ENCODE data around the gene ZNF500. TPM values are rescaled to one million over a fixed set of nuclear protein-coding genes. Genes with fewer than 3 reads are reported as not detected.
A peak's percentile ranks its signal among the peaks of the same experiment; 100 is the strongest.

The ZNF500 gene
- total RNA-seq, 1 donor from 2014 or later = 5.8 TPM

- no peak for TF ChIP-seq CTCF (IDR thresholded peaks at IDR 0.05; ENCODE audit: insufficient read depth, low read length, severe bottlenecking)
- Histone ChIP-seq H3K36me3 (ENCODE audit: control insufficient read depth, insufficient read depth, low read length) (no peaks in the 10 kb centered on the region), H3K27me3 (ENCODE audit: control insufficient read depth, insufficient read depth, low read length) (no peaks in the 10 kb centered on the region), H3K4me3 (ENCODE audit: low read depth, low read length) (no peak overlapping the region)
- DNase-seq (ENCODE audit: low read depth) (no peak), FAIRE-seq (no peak)
Observed at GRCh38 chr16:4775005-4775404, 8.0 kb upstream of the ZNF500 start.

- Histone ChIP-seq H3K27me3 (ENCODE audit: control insufficient read depth, insufficient read depth, low read length) (no peaks in the 10 kb centered on the region), H3K4me3 (ENCODE audit: low read depth, low read length) (no peak overlapping the region), H3K36me3 (ENCODE audit: control insufficient read depth, insufficient read depth, low read length) (no peaks in the 10 kb centered on the region)
- TF ChIP-seq CTCF (IDR thresholded peaks at IDR 0.05; ENCODE audit: insufficient read depth, low read length, severe bottlenecking) = no peak
- FAIRE-seq (no peak), DNase-seq (ENCODE audit: low read depth) (no peak)
Observed at GRCh38 chr16:4772351-4772750, 5.4 kb upstream of the ZNF500 start.

- TF ChIP-seq CTCF (IDR thresholded peaks at IDR 0.05; ENCODE audit: insufficient read depth, low read length, severe bottlenecking) = no peak
- no peaks in the 10 kb centered on the region for H3K36me3 ChIP-seq (ENCODE audit: control insufficient read depth, insufficient read depth, low read length)
- no peak overlapping the region for H3K4me3 ChIP-seq (ENCODE audit: low read depth, low read length)
- no peaks in the 10 kb centered on the region for H3K27me3 ChIP-seq (ENCODE audit: control insufficient read depth, insufficient read depth, low read length)
- FAIRE-seq = no peak
- no peak for DNase-seq (ENCODE audit: low read depth)
Observed at GRCh38 chr16:4771646-4772045, 4.7 kb upstream of the ZNF500 start.

- TF ChIP-seq CTCF (IDR thresholded peaks at IDR 0.05; ENCODE audit: insufficient read depth, low read length, severe bottlenecking) = no peak
- no peak for DNase-seq (ENCODE audit: low read depth)
- Histone ChIP-seq H3K36me3 (ENCODE audit: control insufficient read depth, insufficient read depth, low read length) (peaks cover 3% of the 10 kb centered on the region), H3K4me3 (ENCODE audit: low read depth, low read length) (no peak overlapping the region), H3K27me3 (ENCODE audit: control insufficient read depth, insufficient read depth, low read length) (no peaks in the 10 kb centered on the region)
- FAIRE-seq = no peak
Observed at GRCh38 chr16:4769306-4769638, 2.3 kb upstream of the ZNF500 start.

- peak overlapping the region; percentile 54 for H3K4me3 ChIP-seq (ENCODE audit: low read depth, low read length)
- no peak for FAIRE-seq
- TF ChIP-seq CTCF (IDR thresholded peaks at IDR 0.05; ENCODE audit: insufficient read depth, low read length, severe bottlenecking) = no peak
- H3K36me3 ChIP-seq (ENCODE audit: control insufficient read depth, insufficient read depth, low read length) = peaks cover 5% of the 10 kb centered on the region
- no peaks in the 10 kb centered on the region for H3K27me3 ChIP-seq (ENCODE audit: control insufficient read depth, insufficient read depth, low read length)
- peak; percentile 87 for DNase-seq (ENCODE audit: low read depth)
Observed at GRCh38 chr16:4768549-4769305, 1.8 kb upstream of the ZNF500 start.

Measured in bronchial epithelial cell (primary cell).